WTC11 (cell line): ENCODE measurements around the gene RECQL5. TPM values are rescaled to one million over a fixed set of nuclear protein-coding genes. Genes with fewer than 3 reads are reported as not detected.

Experiments used
- AR ChIP-seq: fragments of 250-450 bp; sonication (Bioruptor Pico); IDR thresholded peaks from 2 replicates; pipeline ENCODE4 v1.9.0; 2021; ENCODE audit warnings: mild to moderate bottlenecking
- ATF3 ChIP-seq: sonication (generic); formaldehyde crosslinking; conservative IDR thresholded peaks from 2 replicates; pipeline ENCODE4 v1.8.1; 2022; ENCODE audit warnings: mild to moderate bottlenecking, missing genetic modification reagents
- CBFB ChIP-seq: sonication (generic); formaldehyde crosslinking; IDR thresholded peaks from 2 replicates; pipeline ENCODE4 v1.8.1; 2022; ENCODE audit warnings: mild to moderate bottlenecking, low read depth, missing genetic modification reagents
- FOXK1 ChIP-seq: sonication (generic); formaldehyde crosslinking; IDR thresholded peaks from 2 replicates; pipeline ENCODE4 v1.8.0; 2022; ENCODE audit warnings: mild to moderate bottlenecking, moderate library complexity, missing genetic modification reagents
- FOXP1 ChIP-seq: sonication (generic); formaldehyde crosslinking; IDR thresholded peaks from 2 replicates; pipeline ENCODE4 v1.8.0; 2022; ENCODE audit warnings: missing genetic modification reagents, mild to moderate bottlenecking, moderate library complexity, borderline replicate concordance
- HMGXB4 ChIP-seq: sonication (generic); formaldehyde crosslinking; IDR thresholded peaks from 2 replicates; pipeline ENCODE4 v1.8.1; 2023; ENCODE audit warnings: mild to moderate bottlenecking, moderate library complexity, missing genetic modification reagents
- JUN ChIP-seq: sonication (generic); formaldehyde crosslinking; IDR thresholded peaks from 2 replicates; pipeline ENCODE4 v1.8.0; 2023; ENCODE audit warnings: mild to moderate bottlenecking, missing genetic modification reagents
- OVOL2 ChIP-seq: fragments of 250-450 bp; sonication (Bioruptor Pico); IDR thresholded peaks from 2 replicates; pipeline ENCODE4 v1.9.0; 2021; ENCODE audit warnings: mild to moderate bottlenecking, borderline replicate concordance
- SP1 ChIP-seq: sonication (generic); formaldehyde crosslinking; conservative IDR thresholded peaks from 2 replicates; pipeline ENCODE4 v1.8.1; 2022; ENCODE audit warnings: missing genetic modification reagents
- TEAD4 ChIP-seq: sonication (generic); formaldehyde crosslinking; IDR thresholded peaks from 2 replicates; pipeline ENCODE4 v1.8.0; 2022; ENCODE audit warnings: mild to moderate bottlenecking, missing genetic modification reagents
- ZNF423 ChIP-seq: fragments of 250-450 bp; sonication (Bioruptor Pico); IDR thresholded peaks from 2 replicates; pipeline ENCODE4 v2.1.2; 2022; ENCODE audit warnings: mild to moderate bottlenecking, moderate library complexity
- total RNA-seq: library from RNA; stranded (reverse); gene quantifications from 3 replicates; pipeline ENCODE4 v1.2.3, GENCODE V29; 2021
- TF ChIP-seq, protein P1 (sequence below): sonication (generic); formaldehyde crosslinking; IDR thresholded peaks from 2 replicates; pipeline ENCODE4 v1.8.1; 2022; ENCODE audit warnings: missing genetic modification reagents, borderline replicate concordance
- TF ChIP-seq, protein P2 (sequence below): fragments of 250-450 bp; sonication (Bioruptor Pico); IDR thresholded peaks from 2 replicates; pipeline ENCODE4 v1.9.0; 2021; ENCODE audit warnings: mild to moderate bottlenecking, borderline replicate concordance
- TF ChIP-seq, protein P3 (sequence below): sonication (generic); formaldehyde crosslinking; IDR thresholded peaks from 2 replicates; pipeline ENCODE4 v1.8.1; 2023; ENCODE audit warnings: mild to moderate bottlenecking, missing genetic modification reagents
- TF ChIP-seq, protein P4 (sequence below): sonication (generic); formaldehyde crosslinking; IDR thresholded peaks from 2 replicates; pipeline ENCODE4 v1.8.0; 2022; ENCODE audit warnings: mild to moderate bottlenecking, missing genetic modification reagents
- TF ChIP-seq, protein P5 (sequence below): fragments of 200-600 bp; IDR thresholded peaks from 2 replicates; pipeline ENCODE4 v1.8.0; 2022; ENCODE audit warnings: antibody characterized with exemption

RECQL5 gene
- total RNA-seq, 1 experiment from 2014 or later: 51.0 TPM

DNA sequence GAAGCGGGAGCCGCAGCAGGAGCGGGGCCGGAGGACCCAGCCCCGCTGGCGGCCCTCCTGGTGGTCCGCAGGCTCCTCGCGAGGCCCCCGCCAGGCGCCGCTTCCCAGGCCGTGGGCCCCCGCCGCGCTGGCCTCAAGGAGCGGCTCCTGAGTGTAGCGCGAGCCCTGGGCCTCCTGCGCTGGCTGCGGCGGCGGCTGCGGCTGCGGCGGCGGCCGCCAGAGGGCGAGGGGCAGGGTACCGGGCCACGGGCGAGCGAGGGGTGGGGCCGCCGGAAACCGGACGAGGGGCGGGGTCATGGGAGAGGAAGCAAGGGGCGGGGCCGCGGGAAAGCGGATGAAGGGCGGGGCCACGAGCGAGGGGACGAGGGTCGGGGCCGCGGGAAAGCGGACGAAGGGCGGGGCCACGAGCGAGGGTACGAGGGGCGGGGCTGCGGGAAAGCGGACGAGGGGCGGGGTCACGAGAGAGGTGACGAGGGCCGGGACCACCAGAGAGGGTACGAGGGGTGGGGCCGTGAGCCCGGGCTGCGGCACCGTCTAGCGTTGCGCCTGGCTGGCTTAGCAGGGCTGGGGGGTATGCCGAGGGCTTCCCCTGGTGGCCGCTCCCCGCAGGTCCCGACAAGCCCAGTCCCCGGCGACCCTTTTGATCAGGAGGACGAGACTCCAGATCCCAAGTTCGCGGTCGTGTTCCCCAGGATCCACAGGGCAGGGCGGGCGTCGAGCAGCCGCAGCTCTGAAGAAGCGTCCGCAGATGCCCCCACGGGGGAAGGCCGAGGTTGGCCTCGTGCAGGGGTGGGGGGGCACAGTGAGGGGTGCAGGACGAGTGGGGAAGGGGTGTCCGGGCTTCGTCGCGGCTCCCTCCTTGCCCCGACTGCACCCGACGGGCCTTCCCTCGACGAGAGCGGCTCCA lies 77.7 kb downstream of the RECQL5 start (continued):
- TF ChIP-seq, protein P1, sequence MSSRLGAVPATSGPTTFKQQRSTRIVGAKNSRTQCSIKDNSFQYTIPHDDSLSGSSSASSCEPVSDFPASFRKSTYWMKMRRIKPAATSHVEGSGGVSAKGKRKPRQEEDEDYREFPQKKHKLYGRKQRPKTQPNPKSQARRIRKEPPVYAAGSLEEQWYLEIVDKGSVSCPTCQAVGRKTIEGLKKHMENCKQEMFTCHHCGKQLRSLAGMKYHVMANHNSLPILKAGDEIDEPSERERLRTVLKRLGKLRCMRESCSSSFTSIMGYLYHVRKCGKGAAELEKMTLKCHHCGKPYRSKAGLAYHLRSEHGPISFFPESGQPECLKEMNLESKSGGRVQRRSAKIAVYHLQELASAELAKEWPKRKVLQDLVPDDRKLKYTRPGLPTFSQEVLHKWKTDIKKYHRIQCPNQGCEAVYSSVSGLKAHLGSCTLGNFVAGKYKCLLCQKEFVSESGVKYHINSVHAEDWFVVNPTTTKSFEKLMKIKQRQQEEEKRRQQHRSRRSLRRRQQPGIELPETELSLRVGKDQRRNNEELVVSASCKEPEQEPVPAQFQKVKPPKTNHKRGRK (CRISPR knock-in tag): no peak
- peak; percentile 74 for TF ChIP-seq ZNF423
- TF ChIP-seq FOXK1 (CRISPR knock-in tag): no peak
- TF ChIP-seq, protein P2, sequence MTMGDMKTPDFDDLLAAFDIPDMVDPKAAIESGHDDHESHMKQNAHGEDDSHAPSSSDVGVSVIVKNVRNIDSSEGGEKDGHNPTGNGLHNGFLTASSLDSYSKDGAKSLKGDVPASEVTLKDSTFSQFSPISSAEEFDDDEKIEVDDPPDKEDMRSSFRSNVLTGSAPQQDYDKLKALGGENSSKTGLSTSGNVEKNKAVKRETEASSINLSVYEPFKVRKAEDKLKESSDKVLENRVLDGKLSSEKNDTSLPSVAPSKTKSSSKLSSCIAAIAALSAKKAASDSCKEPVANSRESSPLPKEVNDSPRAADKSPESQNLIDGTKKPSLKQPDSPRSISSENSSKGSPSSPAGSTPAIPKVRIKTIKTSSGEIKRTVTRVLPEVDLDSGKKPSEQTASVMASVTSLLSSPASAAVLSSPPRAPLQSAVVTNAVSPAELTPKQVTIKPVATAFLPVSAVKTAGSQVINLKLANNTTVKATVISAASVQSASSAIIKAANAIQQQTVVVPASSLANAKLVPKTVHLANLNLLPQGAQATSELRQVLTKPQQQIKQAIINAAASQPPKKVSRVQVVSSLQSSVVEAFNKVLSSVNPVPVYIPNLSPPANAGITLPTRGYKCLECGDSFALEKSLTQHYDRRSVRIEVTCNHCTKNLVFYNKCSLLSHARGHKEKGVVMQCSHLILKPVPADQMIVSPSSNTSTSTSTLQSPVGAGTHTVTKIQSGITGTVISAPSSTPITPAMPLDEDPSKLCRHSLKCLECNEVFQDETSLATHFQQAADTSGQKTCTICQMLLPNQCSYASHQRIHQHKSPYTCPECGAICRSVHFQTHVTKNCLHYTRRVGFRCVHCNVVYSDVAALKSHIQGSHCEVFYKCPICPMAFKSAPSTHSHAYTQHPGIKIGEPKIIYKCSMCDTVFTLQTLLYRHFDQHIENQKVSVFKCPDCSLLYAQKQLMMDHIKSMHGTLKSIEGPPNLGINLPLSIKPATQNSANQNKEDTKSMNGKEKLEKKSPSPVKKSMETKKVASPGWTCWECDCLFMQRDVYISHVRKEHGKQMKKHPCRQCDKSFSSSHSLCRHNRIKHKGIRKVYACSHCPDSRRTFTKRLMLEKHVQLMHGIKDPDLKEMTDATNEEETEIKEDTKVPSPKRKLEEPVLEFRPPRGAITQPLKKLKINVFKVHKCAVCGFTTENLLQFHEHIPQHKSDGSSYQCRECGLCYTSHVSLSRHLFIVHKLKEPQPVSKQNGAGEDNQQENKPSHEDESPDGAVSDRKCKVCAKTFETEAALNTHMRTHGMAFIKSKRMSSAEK (CRISPR knock-in tag): no peak
- TF ChIP-seq, protein P3, sequence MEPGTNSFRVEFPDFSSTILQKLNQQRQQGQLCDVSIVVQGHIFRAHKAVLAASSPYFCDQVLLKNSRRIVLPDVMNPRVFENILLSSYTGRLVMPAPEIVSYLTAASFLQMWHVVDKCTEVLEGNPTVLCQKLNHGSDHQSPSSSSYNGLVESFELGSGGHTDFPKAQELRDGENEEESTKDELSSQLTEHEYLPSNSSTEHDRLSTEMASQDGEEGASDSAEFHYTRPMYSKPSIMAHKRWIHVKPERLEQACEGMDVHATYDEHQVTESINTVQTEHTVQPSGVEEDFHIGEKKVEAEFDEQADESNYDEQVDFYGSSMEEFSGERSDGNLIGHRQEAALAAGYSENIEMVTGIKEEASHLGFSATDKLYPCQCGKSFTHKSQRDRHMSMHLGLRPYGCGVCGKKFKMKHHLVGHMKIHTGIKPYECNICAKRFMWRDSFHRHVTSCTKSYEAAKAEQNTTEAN (CRISPR knock-in tag): peak; percentile 76; the same call in 1 of the 2 replicates
- TF ChIP-seq, protein P4, sequence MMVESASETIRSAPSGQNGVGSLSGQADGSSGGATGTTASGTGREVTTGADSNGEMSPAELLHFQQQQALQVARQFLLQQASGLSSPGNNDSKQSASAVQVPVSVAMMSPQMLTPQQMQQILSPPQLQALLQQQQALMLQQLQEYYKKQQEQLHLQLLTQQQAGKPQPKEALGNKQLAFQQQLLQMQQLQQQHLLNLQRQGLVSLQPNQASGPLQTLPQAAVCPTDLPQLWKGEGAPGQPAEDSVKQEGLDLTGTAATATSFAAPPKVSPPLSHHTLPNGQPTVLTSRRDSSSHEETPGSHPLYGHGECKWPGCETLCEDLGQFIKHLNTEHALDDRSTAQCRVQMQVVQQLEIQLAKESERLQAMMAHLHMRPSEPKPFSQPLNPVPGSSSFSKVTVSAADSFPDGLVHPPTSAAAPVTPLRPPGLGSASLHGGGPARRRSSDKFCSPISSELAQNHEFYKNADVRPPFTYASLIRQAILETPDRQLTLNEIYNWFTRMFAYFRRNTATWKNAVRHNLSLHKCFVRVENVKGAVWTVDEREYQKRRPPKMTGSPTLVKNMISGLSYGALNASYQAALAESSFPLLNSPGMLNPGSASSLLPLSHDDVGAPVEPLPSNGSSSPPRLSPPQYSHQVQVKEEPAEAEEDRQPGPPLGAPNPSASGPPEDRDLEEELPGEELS (CRISPR knock-in tag): peak; percentile 16; the same call in 1 of the 2 replicates
- TF ChIP-seq ATF3 (CRISPR knock-in tag): no peak
- no peak for TF ChIP-seq CBFB
- peak; percentile 78 for TF ChIP-seq SP1 (CRISPR knock-in tag)
- TF ChIP-seq AR (CRISPR knock-in tag): no peak
- TF ChIP-seq JUN (CRISPR knock-in tag): no peak
- TF ChIP-seq, protein P5, sequence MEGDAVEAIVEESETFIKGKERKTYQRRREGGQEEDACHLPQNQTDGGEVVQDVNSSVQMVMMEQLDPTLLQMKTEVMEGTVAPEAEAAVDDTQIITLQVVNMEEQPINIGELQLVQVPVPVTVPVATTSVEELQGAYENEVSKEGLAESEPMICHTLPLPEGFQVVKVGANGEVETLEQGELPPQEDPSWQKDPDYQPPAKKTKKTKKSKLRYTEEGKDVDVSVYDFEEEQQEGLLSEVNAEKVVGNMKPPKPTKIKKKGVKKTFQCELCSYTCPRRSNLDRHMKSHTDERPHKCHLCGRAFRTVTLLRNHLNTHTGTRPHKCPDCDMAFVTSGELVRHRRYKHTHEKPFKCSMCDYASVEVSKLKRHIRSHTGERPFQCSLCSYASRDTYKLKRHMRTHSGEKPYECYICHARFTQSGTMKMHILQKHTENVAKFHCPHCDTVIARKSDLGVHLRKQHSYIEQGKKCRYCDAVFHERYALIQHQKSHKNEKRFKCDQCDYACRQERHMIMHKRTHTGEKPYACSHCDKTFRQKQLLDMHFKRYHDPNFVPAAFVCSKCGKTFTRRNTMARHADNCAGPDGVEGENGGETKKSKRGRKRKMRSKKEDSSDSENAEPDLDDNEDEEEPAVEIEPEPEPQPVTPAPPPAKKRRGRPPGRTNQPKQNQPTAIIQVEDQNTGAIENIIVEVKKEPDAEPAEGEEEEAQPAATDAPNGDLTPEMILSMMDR: peak; percentile 49; the same call in 1 of the 2 replicates
- TF ChIP-seq TEAD4 (CRISPR knock-in tag): no peak
- TF ChIP-seq FOXP1 (CRISPR knock-in tag): no peak; the same call in 1 of the 2 replicates
- TF ChIP-seq HMGXB4 (CRISPR knock-in tag): peak; percentile 40; the same call in 1 of the 2 replicates
- no peak for TF ChIP-seq OVOL2 (CRISPR knock-in tag)
